NCI-H526 treated with DMSO at 0.1 percent for 48 hours (cell line): Measurements from ENCODE around the gene IKZF2.
"Not testable (repeated sequence)": the region's sequence is repeated elsewhere in the genome, so short reads cannot be mapped to it uniquely, and the experiment has no call there.

Experiments used
- DNase-seq: peaks from one replicate; lab custom pipeline; 2025; lab: John Stamatoyannopoulos, UW

IKZF2 gene

GRCh38 chr2:213036836-213037235, 114.6 kb downstream of the IKZF2 start:
- DNase-seq = no peak

- no peak for DNase-seq
Observed at GRCh38 chr2:213034585-213034984, 116.8 kb downstream of the IKZF2 start.

GRCh38 chr2:213032607-213033006, 118.8 kb downstream of the IKZF2 start:
- no peak for DNase-seq

GRCh38 chr2:213022987-213023386, 128.4 kb downstream of the IKZF2 start:
- no peak for DNase-seq

GRCh38 chr2:213021971-213022899, 129.2 kb downstream of the IKZF2 start:
- DNase-seq = no peak

GRCh38 chr2:213020913-213021312, 130.5 kb downstream of the IKZF2 start:
- not testable (repeated sequence) for DNase-seq

- no peak for DNase-seq
Observed at GRCh38 chr2:213020268-213020667, 131.1 kb downstream of the IKZF2 start.

GRCh38 chr2:213019368-213019767, 132.0 kb downstream of the IKZF2 start:
- no peak for DNase-seq

- DNase-seq = no peak
Observed at GRCh38 chr2:213018340-213018901, 133.0 kb downstream of the IKZF2 start.

GRCh38 chr2:213017404-213017803, 134.0 kb downstream of the IKZF2 start:
- DNase-seq = no peak

GRCh38 chr2:213016984-213017351, 134.4 kb downstream of the IKZF2 start:
- DNase-seq = no peak

- no peak for DNase-seq
Observed at GRCh38 chr2:213016166-213016983, 135.0 kb downstream of the IKZF2 start.

- no peak for DNase-seq
Observed at GRCh38 chr2:213015387-213016165, 135.8 kb downstream of the IKZF2 start.

GRCh38 chr2:213013979-213014378, 137.4 kb downstream of the IKZF2 start:
- DNase-seq = no peak

GRCh38 chr2:213011505-213011904, 139.9 kb downstream of the IKZF2 start:
- no peak for DNase-seq

- DNase-seq = no peak
Observed at GRCh38 chr2:213010106-213010779, 141.2 kb downstream of the IKZF2 start.

GRCh38 chr2:213007290-213007838, 144.0 kb downstream of the IKZF2 start:
- DNase-seq = no peak

GRCh38 chr2:213004197-213004821, 147.1 kb downstream of the IKZF2 start:
- DNase-seq = no peak

GRCh38 chr2:213002383-213002782, 149.0 kb downstream of the IKZF2 start:
- DNase-seq = no peak

- no peak for DNase-seq
Observed at GRCh38 chr2:213001297-213001910, 150.0 kb downstream of the IKZF2 start.
